DOHH2 (cell line): ENCODE results near the gene HSPBP1.

Experiments used
- CTCF ChIP-seq: fragments of 200-600 bp; sonication (generic); IDR thresholded peaks from one replicate; pipeline ENCODE4 v1.5.1; 2014; ENCODE audit warnings: antibody characterized with exemption, mild to moderate bottlenecking, low read depth, low read length; ENCODE audit not compliant: poor library complexity, severe bottlenecking
- EZH2phosphoT487 ChIP-seq: fragments of 200-600 bp; sonication (generic); IDR thresholded peaks from 2 replicates; pipeline ENCODE4 v1.6.1; 2017; ENCODE audit warnings: borderline replicate concordance, mild to moderate bottlenecking, antibody characterized with exemption, low read length, moderate library complexity, mixed read lengths

- TF ChIP-seq CTCF (no peak), EZH2phosphoT487 (no peak)
Observed at GRCh38 chr19:55240713-55241020, 39.2 kb downstream of the HSPBP1 start.
